Suprapubic skin (tissue), 4 donors: ENCODE data around the gene CABP1. TPM values are rescaled to one million over a fixed set of nuclear protein-coding genes. Genes with fewer than 3 reads are reported as not detected.
"Not testable (repeated sequence)": the region's sequence is repeated elsewhere in the genome, so short reads cannot be mapped to it uniquely, and the experiment has no call there.

ENCODE experiments used
- DNase-seq, 2 donors: peaks; one replicate each; pipeline ENCODE4 v3.0.0-alpha.2; 2019; ENCODE audit warnings: low spot score in 2 of 2
- H3K27ac ChIP-seq: fragments of 200-600 bp; sonication (generic); one replicate; pipeline ENCODE4 v1.5.1; 2019
- H3K27me3 ChIP-seq: fragments of 200-600 bp; sonication (generic); one replicate; pipeline ENCODE4 v1.5.1; 2019
- H3K36me3 ChIP-seq: fragments of 200-600 bp; sonication (generic); one replicate; pipeline ENCODE4 v1.5.1; 2019
- H3K4me1 ChIP-seq: fragments of 200-600 bp; sonication (generic); one replicate; pipeline ENCODE4 v1.5.1; 2019
- H3K4me3 ChIP-seq: fragments of 200-600 bp; sonication (generic); one replicate; pipeline ENCODE4 v1.5.1; 2019; ENCODE audit warnings: mild to moderate bottlenecking
- H3K9me3 ChIP-seq: fragments of 200-600 bp; sonication (generic); one replicate; pipeline ENCODE4 v1.5.1; 2019
- CTCF ChIP-seq, 2 donors: fragments of 200-600 bp in 1 of 2; fragments of 450-650 bp in 1 of 2; sonication (generic) in 1 of 2; IDR thresholded peaks; one replicate each; pipeline ENCODE4 v1.5.1; 2016 to 2019; ENCODE audit warnings: antibody characterized with exemption in 2 of 2, mild to moderate bottlenecking in 1 of 2, moderate library complexity in 1 of 2
- EP300 ChIP-seq: sonication (generic); formaldehyde crosslinking; IDR thresholded peaks from one replicate; pipeline ENCODE4 v1.6.1; 2017; ENCODE audit warnings: antibody characterized with exemption
- POLR2A ChIP-seq, 2 donors: fragments of 450-650 bp; IDR thresholded peaks; one replicate each; pipeline ENCODE4 v1.6.1; 2017; ENCODE audit warnings: antibody characterized with exemption in 2 of 2, mild to moderate bottlenecking in 2 of 2, moderate library complexity in 2 of 2
- POLR2AphosphoS5 ChIP-seq, 3 donors: sonication (generic); formaldehyde crosslinking; IDR thresholded peaks; one replicate each; pipeline ENCODE4 v1.6.1; 2017; ENCODE audit warnings: antibody characterized with exemption in 3 of 3
- WGBS: methylation state at CpG from one replicate; pipeline ENCODE4 v1.1.5; 2018; 5-methylcytosine and 5-hydroxymethylcytosine counted together
- total RNA-seq, 4 donors: library from RNA; depleted of rRNA; stranded (reverse); fragments of >200 nt; gene quantifications; one replicate each; pipeline ENCODE4 v1.1.0, GENCODE V29; 2016

CABP1 gene
- total RNA-seq, 4 donors from 2014 or later = 0.19 to 0.56 (median 0.47) TPM; not detected in 1

- TF ChIP-seq POLR2AphosphoS5 (IDR thresholded peaks at IDR 0.05) (no peak), CTCF (IDR thresholded peaks at IDR 0.05) (no peak), EP300 (no peak), POLR2A (IDR thresholded peaks at IDR 0.05) (no peak)
- no peak for DNase-seq
- Histone ChIP-seq H3K36me3 (no peaks in the 10 kb centered on the region), H3K4me3 (no peak overlapping the region), H3K9me3 (no peaks in the 10 kb centered on the region), H3K27me3 (no peaks in the 10 kb centered on the region), H3K27ac (no peak overlapping the region), H3K4me1 (no peaks in the 10 kb centered on the region)
- WGBS = 95% methylated on average over 5 of the region's 5 CpGs
Observed at GRCh38 chr12:120663741-120664140, 23.3 kb downstream of the CABP1 start.

- no peak for DNase-seq
- no peak overlapping the region for H3K4me3 ChIP-seq
- WGBS = 93% methylated on average over 25 of the region's 34 CpGs
- H3K36me3 ChIP-seq = no peaks in the 10 kb centered on the region
- no peak overlapping the region for H3K27ac ChIP-seq
- H3K9me3 ChIP-seq = no peaks in the 10 kb centered on the region
- H3K4me1 ChIP-seq = peaks cover 3% of the 10 kb centered on the region
- H3K27me3 ChIP-seq = no peaks in the 10 kb centered on the region
- TF ChIP-seq CTCF (IDR thresholded peaks at IDR 0.05) (no peak), POLR2A (IDR thresholded peaks at IDR 0.05) (no peak)
Observed at GRCh38 chr12:120666571-120667390, 26.4 kb downstream of the CABP1 start.

GRCh38 chr12:120668091-120668867 lies 27.9 kb downstream of the CABP1 start:
- Histone ChIP-seq H3K27ac (no peak overlapping the region), H3K4me3 (no peak overlapping the region), H3K4me1 (peaks cover 3% of the 10 kb centered on the region), H3K36me3 (no peaks in the 10 kb centered on the region), H3K27me3 (no peaks in the 10 kb centered on the region), H3K9me3 (no peaks in the 10 kb centered on the region)
- 81% methylated on average over 20 of the region's 20 CpGs for WGBS
- DNase-seq = no peak
- TF ChIP-seq POLR2A (IDR thresholded peaks at IDR 0.05) = no peak
- no peak for TF ChIP-seq POLR2AphosphoS5 (IDR thresholded peaks at IDR 0.05)
- no peak for TF ChIP-seq EP300
- no peak for TF ChIP-seq CTCF (IDR thresholded peaks at IDR 0.05)

- no peaks in the 10 kb centered on the region for H3K27me3 ChIP-seq
- TF ChIP-seq CTCF (IDR thresholded peaks at IDR 0.05) (no peak), POLR2A (IDR thresholded peaks at IDR 0.05) (no peak), POLR2AphosphoS5 (IDR thresholded peaks at IDR 0.05) (no peak)
- peaks cover 3% of the 10 kb centered on the region for H3K4me1 ChIP-seq
- WGBS = 35% methylated on average over 18 of the region's 19 CpGs
- H3K9me3 ChIP-seq = no peaks in the 10 kb centered on the region
- H3K36me3 ChIP-seq = no peaks in the 10 kb centered on the region
- H3K27ac ChIP-seq = no peak overlapping the region
- DNase-seq = no peak
- H3K4me3 ChIP-seq = no peak overlapping the region
Observed at GRCh38 chr12:120668868-120669840, 28.7 kb downstream of the CABP1 start.

GRCh38 chr12:120670237-120670636 lies 29.8 kb downstream of the CABP1 start:
- H3K27ac ChIP-seq, H3K36me3 ChIP-seq, H3K4me3 ChIP-seq, H3K27me3 ChIP-seq, H3K9me3 ChIP-seq, H3K4me1 ChIP-seq, DNase-seq: not testable (repeated sequence)
- 94% methylated on average over 6 of the region's 6 CpGs for WGBS
